Subcutaneous abdominal adipose tissue (tissue), 5 donors: ENCODE results near the gene VAMP4.

Experiments
- H3K27ac ChIP-seq: one replicate; pipeline ENCODE4 v1.7.0; 2013; ENCODE audit warnings: low read depth, mild to moderate bottlenecking, inconsistent platforms, low read length, moderate library complexity
- H3K27me3 ChIP-seq, 5 donors: one replicate each; pipeline ENCODE4 v1.7.0; 2013; ENCODE audit warnings: low read length in 5 of 5, inconsistent platforms in 1 of 5; ENCODE audit not compliant: control insufficient read depth in 5 of 5, insufficient read depth in 4 of 5
- H3K36me3 ChIP-seq, 5 donors: one replicate each; pipeline ENCODE4 v1.7.0; 2013; ENCODE audit warnings: low read length in 5 of 5; ENCODE audit not compliant: control insufficient read depth in 5 of 5, insufficient read depth in 5 of 5
- H3K4me1 ChIP-seq, 5 donors: one replicate each; pipeline ENCODE4 v1.7.0; 2013; ENCODE audit warnings: low read length in 5 of 5, mild to moderate bottlenecking in 3 of 5, moderate library complexity in 1 of 5; ENCODE audit not compliant: control insufficient read depth in 5 of 5, insufficient read depth in 5 of 5
- H3K4me3 ChIP-seq, 5 donors: one replicate each; pipeline ENCODE4 v1.7.0; 2013; ENCODE audit warnings: low read length in 5 of 5, low read depth in 1 of 5
- H3K9ac ChIP-seq, 5 donors: one replicate each; pipeline ENCODE4 v1.7.0; 2013; ENCODE audit warnings: low read length in 5 of 5, mild to moderate bottlenecking in 4 of 5, moderate library complexity in 3 of 5
- H3K9me3 ChIP-seq, 5 donors: one replicate each; pipeline ENCODE4 v1.7.0; 2013; ENCODE audit warnings: low read length in 5 of 5; ENCODE audit not compliant: control insufficient read depth in 5 of 5
- donor health status: healthy.
- donor health status: healthy.
- donor health status: healthy.
- donor health status: healthy.
- donor health status: healthy.

The VAMP4 gene

DNA sequence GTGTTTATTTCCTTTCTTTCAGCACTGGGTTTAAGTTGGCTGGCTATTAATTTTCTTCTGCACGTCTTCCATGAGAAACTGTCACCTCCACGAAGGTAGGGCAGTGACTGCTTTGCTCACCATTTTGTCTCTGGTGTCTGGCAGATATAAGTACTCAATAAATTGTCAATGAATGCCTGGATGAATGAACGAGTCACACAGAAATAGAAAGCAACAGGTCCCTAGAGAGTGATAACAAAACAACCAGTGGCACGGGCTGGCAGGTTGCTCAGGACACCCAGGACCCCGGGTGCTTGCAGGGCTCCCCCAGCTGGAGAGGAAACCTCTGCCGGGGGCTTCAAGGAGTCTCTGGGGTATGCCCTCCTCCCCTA, 86.1 kb downstream of the VAMP4 start:
- H3K4me1 ChIP-seq = peaks cover 16 to 37% (median 28%) of the 10 kb centered on the region in 5 donors
- H3K9ac ChIP-seq = no peak overlapping the region
- peak overlapping the region; percentile 59 for H3K27ac ChIP-seq
- H3K9me3 ChIP-seq = no peaks in the 10 kb centered on the region
- H3K27me3 ChIP-seq = no peaks in the 10 kb centered on the region
- H3K36me3 ChIP-seq = no peaks in the 10 kb centered on the region
- peak overlapping the region in 3 of 5 donors; percentile 1 to 51 (median 45) for H3K4me3 ChIP-seq

DNA sequence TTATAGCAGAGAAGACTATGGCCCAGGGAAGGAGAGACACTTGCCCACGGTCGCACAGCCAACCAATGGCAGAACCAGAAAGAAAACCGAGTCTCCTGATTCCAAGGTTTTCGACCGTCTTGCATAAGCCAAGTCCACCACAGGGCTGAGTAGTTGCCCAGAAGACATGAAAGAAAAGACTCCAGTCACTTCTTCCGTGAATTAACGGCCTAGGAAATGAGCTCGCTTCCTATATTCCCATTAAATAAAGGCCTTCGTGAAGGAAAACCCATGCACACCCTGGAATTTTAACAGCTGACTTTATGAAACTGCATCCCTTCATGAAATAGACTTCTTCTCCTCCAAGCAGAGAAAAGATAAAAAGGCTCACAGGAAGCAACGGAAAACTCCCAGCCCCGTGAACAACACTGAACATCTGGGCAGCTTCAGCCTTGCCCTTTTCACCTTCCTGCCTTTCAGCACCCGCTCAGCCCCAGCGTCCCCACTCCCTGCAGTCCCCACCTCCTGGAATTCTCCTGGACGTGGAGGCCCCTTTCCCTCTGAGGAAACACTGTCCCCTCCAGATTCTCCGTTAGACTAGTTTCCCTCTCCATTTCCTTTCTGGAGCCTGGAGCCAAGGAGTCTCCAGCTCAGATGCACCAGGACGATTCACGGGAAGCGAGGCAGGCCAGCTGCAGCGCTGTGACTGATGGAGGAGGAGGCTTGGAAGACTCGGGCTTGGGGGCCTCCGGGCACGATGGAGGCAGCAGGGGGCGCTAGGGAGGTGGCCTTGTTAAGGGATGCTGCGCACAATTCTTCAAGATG, 86.7 kb downstream of the VAMP4 start:
- Histone ChIP-seq H3K27ac (peak overlapping the region; percentile 59), H3K9me3 (no peaks in the 10 kb centered on the region), H3K27me3 (no peaks in the 10 kb centered on the region), H3K9ac (peak overlapping the region in 2 of 5 donors; percentile 38 to 45), H3K4me1 (peaks cover 16 to 37% (median 28%) of the 10 kb centered on the region in 5 donors), H3K4me3 (peak overlapping the region; percentile 1 to 51 (median 38)), H3K36me3 (no peaks in the 10 kb centered on the region)

DNA sequence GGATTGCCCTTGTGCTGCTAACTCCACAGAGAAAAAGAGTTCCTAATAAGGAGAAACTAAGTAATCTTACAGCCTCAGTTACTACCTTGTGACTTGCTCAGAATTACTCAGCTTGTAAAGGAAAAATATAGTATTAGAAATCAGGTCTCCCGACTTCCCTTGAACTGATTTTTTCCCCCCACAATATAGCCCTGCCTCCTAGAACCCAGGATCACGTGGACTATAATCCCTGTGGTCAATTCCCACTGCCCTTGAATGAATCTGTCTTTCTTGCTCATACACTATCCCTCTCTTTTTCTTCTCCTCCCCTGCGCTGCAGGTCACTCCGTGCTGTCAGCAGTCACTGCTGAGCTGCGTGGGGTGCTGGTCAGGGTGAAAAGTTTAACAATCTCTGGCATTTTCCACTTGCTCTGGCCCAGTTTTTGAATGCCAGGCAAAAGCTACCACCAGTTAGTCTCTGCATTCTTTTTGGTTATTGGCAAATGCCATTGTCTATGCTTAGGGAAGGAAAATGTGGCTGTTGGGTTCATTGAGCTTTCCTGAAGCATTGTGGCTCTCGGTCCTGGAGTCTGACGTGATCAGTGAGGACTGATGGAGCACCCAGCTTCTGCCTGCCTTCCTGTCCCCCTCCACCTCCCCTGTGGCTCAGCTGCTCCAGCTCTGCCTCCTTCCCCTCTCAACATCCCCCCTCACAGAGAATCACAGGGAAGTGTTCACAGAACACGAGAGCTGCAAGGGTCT, 87.5 kb downstream of the VAMP4 start:
- Histone ChIP-seq H3K27ac (peak overlapping the region; percentile 59), H3K4me1 (peaks cover 16 to 37% (median 28%) of the 10 kb centered on the region in 5 donors), H3K4me3 (peak overlapping the region; percentile 7 to 51 (median 25)), H3K27me3 (no peaks in the 10 kb centered on the region), H3K9me3 (no peaks in the 10 kb centered on the region), H3K36me3 (no peaks in the 10 kb centered on the region), H3K9ac (peak overlapping the region in 2 of 5 donors; percentile 27 to 38)

DNA sequence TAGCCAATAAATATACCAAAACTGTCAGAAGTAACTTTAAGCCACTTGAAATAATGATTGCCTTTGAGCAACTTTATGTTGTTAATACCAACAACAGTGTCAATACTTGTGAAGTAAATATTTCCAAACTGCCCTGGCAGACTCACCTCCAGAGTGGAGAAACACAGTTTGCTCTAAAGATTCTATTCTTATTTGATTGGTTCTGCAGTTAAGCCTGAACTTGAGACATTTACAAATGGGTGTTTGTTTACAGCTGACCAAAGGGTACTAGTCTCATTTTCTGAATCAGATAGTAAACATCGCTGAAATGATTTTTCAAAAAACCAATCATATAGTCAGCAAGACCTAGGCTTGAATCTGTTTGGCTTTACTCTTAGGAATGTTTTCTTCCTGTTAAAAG, 88.1 kb downstream of the VAMP4 start:
- H3K27ac ChIP-seq = peak overlapping the region; percentile 59
- peaks cover 16 to 37% (median 28%) of the 10 kb centered on the region in 5 donors for H3K4me1 ChIP-seq
- peak overlapping the region in 1 of 5 donors; percentile 7 for H3K4me3 ChIP-seq
- H3K9ac ChIP-seq = peak overlapping the region in 3 of 5 donors; percentile 19 to 38 (median 27)
- H3K27me3 ChIP-seq = no peaks in the 10 kb centered on the region
- no peaks in the 10 kb centered on the region for H3K9me3 ChIP-seq
- no peaks in the 10 kb centered on the region for H3K36me3 ChIP-seq

DNA sequence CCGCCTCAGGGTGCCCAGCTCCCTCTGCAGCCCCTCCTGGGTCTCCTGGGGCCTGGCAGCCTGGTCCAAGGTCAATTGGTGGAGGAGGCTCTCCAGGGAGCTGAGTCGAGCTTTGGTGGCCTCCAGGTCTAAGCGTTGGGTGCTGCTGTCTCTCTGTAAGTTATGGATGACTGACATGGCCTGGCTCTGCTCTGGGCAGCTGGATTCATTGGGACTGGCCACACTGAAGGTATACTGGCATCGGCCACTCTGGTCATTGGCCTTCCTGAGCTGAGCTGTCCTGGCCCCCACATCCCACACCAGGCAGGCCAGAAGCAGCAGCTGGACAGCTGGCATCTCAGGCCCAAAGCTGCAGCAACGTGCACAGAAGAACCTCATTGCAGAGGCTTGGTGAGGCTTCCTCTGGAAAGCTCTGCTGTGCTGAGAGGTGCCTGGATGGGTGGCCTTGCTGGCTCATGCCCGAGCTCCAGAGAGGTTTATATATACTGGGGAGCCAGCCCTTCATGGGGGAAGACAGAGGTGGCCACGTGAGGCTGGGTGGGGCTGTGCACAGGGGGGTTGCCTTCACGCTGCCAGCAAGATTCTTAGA, 89.5 kb downstream of the VAMP4 start, which contains the start of gene MYOC:
Gene MYOC (minus strand): TSS at position 455 of the 589 bp plus-strand sequence. CDS start 77 bp downstream, at position 378.
- Histone ChIP-seq H3K27ac (peak within 1 kb of the TSS; percentile 59), H3K36me3 (no peaks in the 10 kb centered on the region), H3K4me1 (peaks cover 13 to 37% (median 24%) of the 10 kb centered on the region in 5 donors), H3K27me3 (no peaks in the 10 kb centered on the region), H3K9ac (peak within 1 kb of the TSS in 1 of 5 donors; percentile 38), H3K9me3 (no peaks in the 10 kb centered on the region), H3K4me3 (peak within 1 kb of the TSS in 2 of 5 donors; percentile 17 to 41)
